ENCODE results near the gene MTHFD1L.

DNA sequence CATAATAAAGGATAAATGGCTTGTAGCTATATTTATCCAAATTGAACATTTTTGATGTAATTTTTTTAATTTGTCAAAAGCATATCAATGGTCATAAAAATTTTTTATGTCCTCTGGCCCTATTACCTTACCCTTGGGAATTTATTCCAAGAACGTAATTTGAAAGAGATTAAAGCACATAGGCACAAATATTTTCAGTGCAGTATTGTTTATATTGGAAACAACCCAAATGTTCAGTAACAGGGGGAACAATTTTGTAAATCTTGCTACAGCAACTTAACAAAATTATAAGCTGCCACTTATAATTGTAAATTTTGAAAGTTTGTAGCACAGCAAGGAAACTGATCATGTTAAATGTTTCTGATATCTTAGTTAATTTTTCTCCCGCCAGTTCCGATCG, 142.4 kb downstream of the MTHFD1L start:
- no peak for TF ChIP-seq POLR2AphosphoS5 (IDR thresholded peaks at IDR 0.05; ENCODE audit: borderline replicate concordance, low read depth, low read length)
- no peak for TF ChIP-seq EZH2 (IDR thresholded peaks at IDR 0.05)
- no peak for TF ChIP-seq FOXP2 (optimal IDR thresholded peaks at IDR 0.05; ENCODE audit: control extremely low read depth, extremely low read length, insufficient read depth)
